SJCRH30 (cell line): Measurements from ENCODE around the gene DENND1B. TPM values are rescaled to one million over a fixed set of nuclear protein-coding genes. Genes with fewer than 3 reads are reported as not detected.

Experiments
- DNase-seq, 2 experiments: peaks; one replicate each; pipeline ENCODE4 v3.0.0-alpha.2; 2015 to 2020
- H3K27ac ChIP-seq: fragments of 250-450 bp; sonication (Bioruptor Pico); 2 replicates; pipeline ENCODE4 v1.5.1; 2020; ENCODE audit warnings: mild to moderate bottlenecking, moderate library complexity
- H3K27me3 ChIP-seq: fragments of 250-450 bp; sonication (Bioruptor Pico); 2 replicates; pipeline ENCODE4 v1.5.1; 2020; ENCODE audit warnings: mild to moderate bottlenecking, moderate library complexity
- H3K36me3 ChIP-seq: fragments of 250-450 bp; sonication (Bioruptor Pico); 2 replicates; pipeline ENCODE4 v1.5.1; 2020; ENCODE audit warnings: mild to moderate bottlenecking, moderate library complexity
- H3K4me1 ChIP-seq: fragments of 250-450 bp; sonication (Bioruptor Pico); 2 replicates; pipeline ENCODE4 v1.5.1; 2020; ENCODE audit warnings: mild to moderate bottlenecking, moderate library complexity
- H3K4me3 ChIP-seq: fragments of 250-450 bp; sonication (Bioruptor Pico); 2 replicates; pipeline ENCODE4 v1.5.1; 2020; ENCODE audit warnings: mild to moderate bottlenecking, moderate library complexity
- H3K9me3 ChIP-seq: fragments of 250-450 bp; sonication (Bioruptor Pico); replicated peaks from 2 replicates; pipeline ENCODE4 v1.5.1; 2020; ENCODE audit warnings: mild to moderate bottlenecking, moderate library complexity
- total RNA-seq: library from RNA; depleted of rRNA; stranded (reverse); fragments of >200 nt; shearing (Covaris generic); gene quantifications from 2 replicates; pipeline ENCODE4 v1.2.3, GENCODE V29; 2014

Gene DENND1B
- total RNA-seq, 1 experiment from 2014 or later: 4.2 TPM

- Histone ChIP-seq H3K4me1 (no peaks in the 10 kb centered on the region), H3K27ac (no peak overlapping the region), H3K36me3 (no peaks in the 10 kb centered on the region), H3K4me3 (no peak overlapping the region), H3K27me3 (no peaks in the 10 kb centered on the region), H3K9me3 (no peaks in the 10 kb centered on the region)
- no peak for DNase-seq
These were observed 82.3 kb downstream of the DENND1B start for GRCh38 chr1:197692965-197693364.

GRCh38 chr1:197691816-197692215 lies 83.5 kb downstream of the DENND1B start:
- Histone ChIP-seq H3K9me3 (no peaks in the 10 kb centered on the region), H3K36me3 (no peaks in the 10 kb centered on the region), H3K27me3 (no peaks in the 10 kb centered on the region), H3K4me1 (no peaks in the 10 kb centered on the region), H3K4me3 (no peak overlapping the region), H3K27ac (no peak overlapping the region)
- no peak for DNase-seq

- H3K27me3 ChIP-seq: no peaks in the 10 kb centered on the region
- H3K27ac ChIP-seq: no peak overlapping the region
- DNase-seq: no peak
- H3K36me3 ChIP-seq: no peaks in the 10 kb centered on the region
- H3K9me3 ChIP-seq: no peaks in the 10 kb centered on the region
- no peak overlapping the region for H3K4me3 ChIP-seq
- H3K4me1 ChIP-seq: no peaks in the 10 kb centered on the region
These were observed 85.2 kb downstream of the DENND1B start for GRCh38 chr1:197690074-197690473.

GRCh38 chr1:197688233-197688632 lies 87.0 kb downstream of the DENND1B start:
- Histone ChIP-seq H3K27ac (no peak overlapping the region), H3K36me3 (no peaks in the 10 kb centered on the region), H3K4me1 (no peaks in the 10 kb centered on the region), H3K27me3 (no peaks in the 10 kb centered on the region), H3K4me3 (no peak overlapping the region), H3K9me3 (no peaks in the 10 kb centered on the region)
- no peak for DNase-seq

GRCh38 chr1:197686702-197687355 lies 88.5 kb downstream of the DENND1B start:
- H3K27ac ChIP-seq: no peak overlapping the region
- H3K4me3 ChIP-seq: no peak overlapping the region
- DNase-seq: no peak
- H3K27me3 ChIP-seq: no peaks in the 10 kb centered on the region
- no peaks in the 10 kb centered on the region for H3K9me3 ChIP-seq
- H3K36me3 ChIP-seq: no peaks in the 10 kb centered on the region
- H3K4me1 ChIP-seq: no peaks in the 10 kb centered on the region

DNA sequence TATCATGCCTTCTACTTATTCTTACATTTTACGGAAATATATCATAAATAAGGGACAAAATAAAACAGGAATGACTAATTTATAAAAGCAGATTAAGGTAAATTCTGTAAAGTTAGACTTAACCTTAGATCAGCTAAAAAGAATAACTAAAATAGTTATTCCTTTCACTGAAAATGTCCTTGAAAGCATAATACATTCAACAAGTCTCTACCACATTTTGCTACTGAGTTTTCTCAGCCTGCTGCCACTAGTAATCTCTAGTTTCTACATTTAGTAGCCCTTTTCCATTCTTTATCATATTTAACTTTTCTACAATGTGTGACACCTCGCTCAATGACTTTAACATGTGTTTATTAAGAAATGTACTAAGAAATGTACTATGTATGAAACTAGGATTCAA lies 89.0 kb downstream of the DENND1B start:
- Histone ChIP-seq H3K36me3 (no peaks in the 10 kb centered on the region), H3K4me1 (no peaks in the 10 kb centered on the region), H3K4me3 (no peak overlapping the region), H3K9me3 (no peaks in the 10 kb centered on the region), H3K27me3 (no peaks in the 10 kb centered on the region), H3K27ac (no peak overlapping the region)
- DNase-seq: no peak

- H3K4me1 ChIP-seq: no peaks in the 10 kb centered on the region
- no peak for DNase-seq
These were observed 89.5 kb downstream of the DENND1B start for GRCh38 chr1:197685785-197686184.

GRCh38 chr1:197683895-197684553 lies 91.3 kb downstream of the DENND1B start:
- Histone ChIP-seq H3K27me3 (no peaks in the 10 kb centered on the region), H3K9me3 (no peaks in the 10 kb centered on the region), H3K36me3 (no peaks in the 10 kb centered on the region), H3K27ac (no peak overlapping the region), H3K4me3 (no peak overlapping the region), H3K4me1 (no peaks in the 10 kb centered on the region)
- DNase-seq: no peak

More at GRCh38 chr1:197685785-197686184, 89.5 kb downstream of the DENND1B start:
- H3K27ac ChIP-seq: no peak overlapping the region
- H3K4me3 ChIP-seq: no peak overlapping the region
- no peaks in the 10 kb centered on the region for H3K27me3 ChIP-seq
- no peaks in the 10 kb centered on the region for H3K9me3 ChIP-seq
- no peaks in the 10 kb centered on the region for H3K36me3 ChIP-seq

- no peak for DNase-seq
- no peaks in the 10 kb centered on the region for H3K27me3 ChIP-seq
- no peak overlapping the region for H3K27ac ChIP-seq
- no peaks in the 10 kb centered on the region for H3K4me1 ChIP-seq
- no peaks in the 10 kb centered on the region for H3K9me3 ChIP-seq
- H3K4me3 ChIP-seq: no peak overlapping the region
- no peaks in the 10 kb centered on the region for H3K36me3 ChIP-seq
These were observed 92.0 kb downstream of the DENND1B start for GRCh38 chr1:197683280-197683679.

- H3K27ac ChIP-seq: no peak overlapping the region
- H3K9me3 ChIP-seq: no peaks in the 10 kb centered on the region
- no peak for DNase-seq
- no peaks in the 10 kb centered on the region for H3K36me3 ChIP-seq
- no peaks in the 10 kb centered on the region for H3K4me1 ChIP-seq
- no peaks in the 10 kb centered on the region for H3K27me3 ChIP-seq
- no peak overlapping the region for H3K4me3 ChIP-seq
These were observed 95.0 kb downstream of the DENND1B start for GRCh38 chr1:197680311-197680710.

DNA sequence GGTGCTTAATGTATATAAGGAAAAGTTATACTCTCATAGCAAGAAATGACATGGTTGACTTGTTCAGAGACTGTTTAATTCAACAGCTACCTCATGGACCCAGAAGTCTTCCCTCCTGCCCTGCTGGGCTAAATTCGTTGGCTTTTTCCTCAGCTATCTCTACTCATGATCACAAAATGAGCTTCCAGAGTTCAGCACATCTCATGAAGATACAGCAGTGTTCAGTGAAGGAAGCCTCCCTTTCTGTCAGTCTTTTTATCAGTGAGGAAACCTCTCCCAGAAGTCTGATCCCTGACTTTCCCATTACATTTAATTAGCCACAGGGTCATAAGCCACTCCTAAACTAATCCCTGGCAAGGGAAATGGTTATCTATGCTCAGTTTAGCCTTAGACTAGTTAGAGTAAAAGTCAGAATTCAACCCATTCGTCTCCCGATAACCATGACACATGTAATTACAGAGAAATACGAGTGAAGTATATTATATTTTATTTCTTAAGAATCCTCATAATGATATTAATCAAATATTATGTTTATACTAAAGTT lies 97.5 kb downstream of the DENND1B start:
- H3K36me3 ChIP-seq: no peaks in the 10 kb centered on the region
- H3K4me1 ChIP-seq: no peaks in the 10 kb centered on the region

GRCh38 chr1:197677313-197677712 lies 98.0 kb downstream of the DENND1B start:
- no peak overlapping the region for H3K27ac ChIP-seq
- no peaks in the 10 kb centered on the region for H3K9me3 ChIP-seq
- no peaks in the 10 kb centered on the region for H3K4me1 ChIP-seq
- no peak overlapping the region for H3K4me3 ChIP-seq
- DNase-seq: no peak
- no peaks in the 10 kb centered on the region for H3K27me3 ChIP-seq
- no peaks in the 10 kb centered on the region for H3K36me3 ChIP-seq

More for the DNA sequence above, 97.5 kb downstream of the DENND1B start:
- H3K9me3 ChIP-seq: no peaks in the 10 kb centered on the region
- H3K27me3 ChIP-seq: no peaks in the 10 kb centered on the region
- H3K4me3 ChIP-seq: no peak overlapping the region
- no peak for DNase-seq
- H3K27ac ChIP-seq: no peak overlapping the region

- H3K36me3 ChIP-seq: no peaks in the 10 kb centered on the region
- H3K4me1 ChIP-seq: no peaks in the 10 kb centered on the region
- no peaks in the 10 kb centered on the region for H3K9me3 ChIP-seq
- no peak for DNase-seq
- no peaks in the 10 kb centered on the region for H3K27me3 ChIP-seq
- H3K4me3 ChIP-seq: no peak overlapping the region
- H3K27ac ChIP-seq: no peak overlapping the region
These were observed 99.6 kb downstream of the DENND1B start for GRCh38 chr1:197675583-197676208.

DNA sequence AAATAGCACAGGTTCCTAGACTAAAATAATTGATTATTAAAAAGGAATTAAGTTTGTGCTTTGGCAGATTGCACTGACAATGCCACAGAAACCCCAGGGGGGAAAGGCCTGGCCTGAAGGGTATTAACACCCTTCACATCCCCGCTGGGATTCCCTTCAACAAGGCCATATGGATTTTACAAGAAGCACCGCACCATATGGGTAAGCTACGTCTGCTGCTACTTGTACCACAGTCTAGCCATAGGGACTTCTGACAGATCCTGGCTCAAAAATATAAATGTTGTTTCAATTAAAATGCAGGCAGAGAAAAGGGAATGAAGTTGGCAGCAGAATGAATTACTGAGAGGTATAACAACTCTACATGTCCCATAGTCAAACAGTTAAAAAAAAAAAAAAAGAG lies 101.0 kb downstream of the DENND1B start:
- H3K27me3 ChIP-seq: no peaks in the 10 kb centered on the region
- H3K4me1 ChIP-seq: no peaks in the 10 kb centered on the region
- no peak for DNase-seq
- H3K36me3 ChIP-seq: no peaks in the 10 kb centered on the region
- H3K4me3 ChIP-seq: no peak overlapping the region
- H3K27ac ChIP-seq: no peak overlapping the region
- no peaks in the 10 kb centered on the region for H3K9me3 ChIP-seq

- H3K27ac ChIP-seq: no peak overlapping the region
- H3K4me1 ChIP-seq: no peaks in the 10 kb centered on the region
- H3K27me3 ChIP-seq: no peaks in the 10 kb centered on the region
- DNase-seq: no peak
- no peaks in the 10 kb centered on the region for H3K9me3 ChIP-seq
- H3K36me3 ChIP-seq: no peaks in the 10 kb centered on the region
- no peak overlapping the region for H3K4me3 ChIP-seq
These were observed 102.0 kb downstream of the DENND1B start for GRCh38 chr1:197673292-197673691.
